Measurements from ENCODE around the gene MPST.
A peak's percentile ranks its signal among the peaks of the same experiment; 100 is the strongest.
"Not testable (repeated sequence)": the region's sequence is repeated elsewhere in the genome, so short reads cannot be mapped to it uniquely, and the experiment has no call there.

Gene MPST

GRCh38 chr22:37019309-37020191 is at the start of gene MPST, which contains the start of gene TST:
TSS of gene MPST (plus strand) at chr22:37019742. CDS start at chr22:37019837, 95 bp downstream.
TSS of gene TST (minus strand) at chr22:37019447. CDS start at chr22:37018732, 715 bp downstream.
- peak; percentile 92 for DNase-seq

DNA sequence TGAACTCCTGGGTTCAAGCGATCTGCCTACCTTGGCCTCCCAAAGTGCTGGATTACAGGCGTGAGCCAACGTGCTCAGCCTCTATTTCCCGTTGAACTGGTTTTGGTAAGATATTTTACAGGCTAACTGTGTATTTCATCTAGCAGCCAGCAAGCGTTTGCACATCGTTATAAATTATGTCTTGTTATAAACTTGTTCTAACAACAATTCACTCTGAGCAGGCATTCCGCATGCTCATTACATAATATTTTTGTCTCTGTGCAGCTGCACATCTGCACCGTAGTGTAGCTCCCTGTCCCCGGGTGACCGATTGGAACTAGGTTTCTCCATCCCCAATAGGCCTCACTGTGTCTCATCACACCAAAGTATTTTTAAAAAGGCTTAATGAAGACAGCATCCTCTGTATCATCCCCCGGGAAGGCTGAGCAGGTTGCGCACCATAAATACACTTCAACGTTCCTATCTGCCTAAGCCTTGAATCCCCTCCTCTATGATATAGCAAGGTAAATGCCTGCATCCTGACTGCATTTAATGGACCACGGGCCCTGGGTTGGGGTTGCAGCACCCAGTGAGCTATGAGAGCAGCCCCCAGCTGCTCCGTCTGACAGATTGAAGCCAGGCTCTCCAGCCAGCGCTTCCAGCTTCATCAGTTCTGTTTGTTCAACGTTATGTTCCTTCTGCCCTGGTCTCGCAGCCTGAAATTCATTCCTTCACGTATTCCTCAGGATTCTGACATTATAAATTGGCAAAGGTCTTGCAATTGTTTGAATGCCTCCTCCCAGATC is 48.0 kb upstream of the MPST start:
- peak; percentile 22 for DNase-seq

- no peak for DNase-seq
These were observed 42.9 kb upstream of the MPST start for GRCh38 chr22:36976606-36977005.

DNA sequence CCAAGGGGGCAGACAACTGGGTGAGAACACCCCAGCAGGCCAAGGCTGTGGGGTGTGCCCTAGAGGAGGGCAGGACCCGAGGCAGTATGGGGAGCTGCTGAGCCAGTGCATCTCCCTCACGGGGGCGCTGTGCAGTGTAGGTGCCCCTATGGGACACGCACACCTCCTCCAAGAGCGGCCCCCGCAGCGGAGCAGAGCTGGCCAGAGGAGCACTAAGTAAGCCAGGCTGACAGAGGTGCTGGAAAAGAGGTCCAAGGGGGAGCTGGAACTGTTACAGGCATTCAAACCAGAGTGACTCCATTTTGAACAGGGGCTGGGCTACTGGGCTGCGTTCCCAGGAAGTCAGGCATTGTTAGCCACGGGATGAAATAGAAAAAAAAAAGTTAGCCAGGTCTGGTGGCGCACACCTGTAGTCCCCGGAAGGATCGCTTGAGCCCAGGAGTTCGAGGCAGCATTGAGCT is 42.1 kb upstream of the MPST start:
- peak; percentile 45 for DNase-seq

DNA sequence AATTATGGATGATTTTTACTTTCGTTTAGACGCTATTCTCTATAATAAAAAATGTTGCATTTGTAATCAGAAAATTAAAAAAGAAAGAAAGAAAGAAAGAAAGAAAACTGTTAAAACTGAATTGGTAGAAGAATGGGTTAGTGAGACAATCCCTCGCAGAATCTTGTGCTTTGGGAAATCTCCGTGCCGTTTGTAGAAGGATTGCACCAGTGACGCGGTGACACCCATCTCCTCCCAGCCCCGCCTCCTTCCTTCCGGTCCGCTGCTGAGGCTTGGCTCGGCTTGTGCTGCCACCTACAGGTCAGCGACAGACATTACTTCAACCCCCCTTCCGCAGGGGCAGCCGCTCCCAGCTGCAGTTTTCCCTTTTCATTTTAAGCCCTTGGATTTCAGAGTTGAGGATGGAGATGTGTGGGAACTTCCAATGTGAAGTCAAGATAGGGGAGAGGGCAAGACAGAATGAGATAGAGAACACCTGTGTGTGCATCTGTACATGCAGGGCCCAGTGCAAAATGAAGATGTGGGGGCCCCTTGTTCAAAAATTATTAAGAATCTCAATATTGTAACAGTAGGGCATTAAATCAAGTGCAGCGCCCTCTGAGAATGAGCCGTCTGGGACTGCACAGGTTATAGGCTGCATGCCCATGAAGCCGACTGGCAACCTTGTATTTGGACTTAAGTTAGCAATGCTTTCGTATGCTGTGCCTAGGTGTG is 41.4 kb upstream of the MPST start:
- DNase-seq: peak; percentile 95

GRCh38 chr22:36979016-36979910 is 40.3 kb upstream of the MPST start:
- no peak for DNase-seq

- DNase-seq: no peak
These were observed 38.2 kb upstream of the MPST start for GRCh38 chr22:36981247-36981775.

DNA sequence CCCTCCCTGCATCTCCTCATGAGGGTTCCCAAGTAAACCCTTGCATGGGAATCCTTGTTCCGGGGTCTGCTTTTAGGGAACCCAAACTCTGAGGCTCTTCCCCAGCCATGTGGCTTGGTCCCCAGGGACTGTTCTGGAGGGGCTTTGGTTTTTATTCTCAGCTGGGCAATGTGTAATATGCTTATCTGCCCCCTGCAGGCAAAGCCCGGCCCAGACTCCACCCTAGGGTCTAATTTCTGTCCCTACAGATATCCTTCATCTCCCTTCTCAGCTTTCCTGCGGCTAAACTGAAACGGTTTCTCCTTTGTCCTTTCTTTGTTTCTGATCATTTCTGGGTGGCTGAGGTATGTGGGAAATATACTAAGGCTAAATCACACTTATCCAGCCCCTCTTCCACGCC is 37.4 kb upstream of the MPST start:
- DNase-seq: no peak

DNA sequence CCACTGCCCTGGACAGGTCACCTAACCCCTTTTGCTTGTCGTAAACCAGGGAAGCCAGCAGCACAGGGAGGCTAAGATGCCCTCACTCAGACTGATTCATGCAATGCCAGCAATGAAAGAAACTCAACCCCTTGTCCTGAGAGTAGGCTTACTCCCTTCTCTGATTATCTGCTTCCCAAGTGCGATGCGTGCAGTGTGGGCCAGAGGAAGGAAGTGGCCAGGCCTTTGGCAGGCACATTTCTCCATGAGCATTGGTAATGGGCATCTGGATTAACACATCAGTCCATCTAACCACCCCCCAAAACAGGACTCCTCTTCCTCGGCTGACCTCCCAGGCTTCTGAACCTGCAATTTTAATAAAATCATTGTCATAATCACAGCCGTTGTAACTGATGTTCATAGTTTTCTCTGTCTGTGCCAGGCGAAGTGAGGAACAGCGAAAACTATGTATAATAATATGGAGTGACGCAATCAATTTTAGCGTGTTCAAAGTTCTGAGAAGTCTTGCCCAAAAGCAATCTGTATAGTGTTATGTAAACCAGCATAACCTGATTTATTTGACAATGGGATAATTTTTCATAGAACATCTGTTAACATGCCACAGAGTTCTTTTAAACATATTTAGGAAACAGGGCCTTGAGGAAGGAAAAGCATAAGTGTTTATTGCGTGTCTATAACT is 34.2 kb upstream of the MPST start:
- DNase-seq: no peak

- DNase-seq: no peak
These were observed 33.2 kb upstream of the MPST start for GRCh38 chr22:36986242-36986821.

DNA sequence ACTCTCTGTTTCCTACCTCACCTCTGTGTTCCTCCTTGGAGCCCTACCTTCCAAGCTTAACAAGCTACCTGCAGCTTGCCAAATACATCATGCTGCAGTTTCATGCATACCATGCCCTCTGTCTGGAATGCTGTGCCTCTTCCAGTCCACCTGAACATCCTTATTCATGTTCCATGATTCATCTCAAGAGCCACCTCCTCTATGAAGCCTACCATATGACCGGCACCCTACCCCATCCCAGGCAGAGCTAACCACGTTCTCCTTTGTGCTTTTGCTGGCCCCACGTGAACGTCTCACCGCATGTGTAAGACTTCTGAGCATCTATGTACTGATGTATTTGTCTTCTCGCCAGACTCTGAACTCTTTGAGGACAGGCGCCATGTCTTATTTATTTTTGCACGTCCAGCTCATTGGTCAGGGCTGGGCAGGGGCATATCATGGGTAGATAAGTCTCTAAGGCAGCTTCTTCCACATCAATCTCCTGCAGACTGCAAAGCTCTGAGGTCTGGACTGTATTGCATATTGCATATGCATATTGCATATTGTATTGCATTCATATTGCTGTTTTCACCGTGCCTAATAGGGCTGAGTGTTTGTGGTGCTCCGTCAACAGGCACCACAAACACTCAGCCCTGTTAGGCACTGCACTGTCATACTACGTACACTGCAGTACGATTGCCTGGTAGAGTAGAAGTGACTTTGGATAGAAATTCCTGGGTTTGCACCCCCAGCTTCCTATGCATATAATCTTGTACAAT is 31.3 kb upstream of the MPST start:
- DNase-seq: no peak

DNA sequence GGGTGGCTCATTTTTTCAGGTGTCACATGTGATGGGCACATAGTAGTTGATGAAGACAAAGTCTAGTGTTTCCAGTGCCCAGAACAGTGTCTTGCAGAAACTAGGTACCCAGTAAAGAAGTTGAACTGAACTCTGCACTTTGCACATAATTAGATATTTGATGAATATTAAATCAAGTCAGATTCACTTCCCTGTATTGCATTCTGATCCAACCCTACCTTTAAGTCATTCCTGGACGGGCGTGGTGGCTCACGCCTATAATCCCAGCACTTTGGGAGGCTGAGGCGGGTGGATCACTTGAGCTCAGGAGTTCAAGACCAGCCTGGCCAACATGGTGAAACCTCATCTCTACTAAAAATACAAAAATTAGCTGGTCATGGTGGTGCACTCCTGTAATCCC is 30.5 kb upstream of the MPST start:
- DNase-seq: not testable (repeated sequence)

DNA sequence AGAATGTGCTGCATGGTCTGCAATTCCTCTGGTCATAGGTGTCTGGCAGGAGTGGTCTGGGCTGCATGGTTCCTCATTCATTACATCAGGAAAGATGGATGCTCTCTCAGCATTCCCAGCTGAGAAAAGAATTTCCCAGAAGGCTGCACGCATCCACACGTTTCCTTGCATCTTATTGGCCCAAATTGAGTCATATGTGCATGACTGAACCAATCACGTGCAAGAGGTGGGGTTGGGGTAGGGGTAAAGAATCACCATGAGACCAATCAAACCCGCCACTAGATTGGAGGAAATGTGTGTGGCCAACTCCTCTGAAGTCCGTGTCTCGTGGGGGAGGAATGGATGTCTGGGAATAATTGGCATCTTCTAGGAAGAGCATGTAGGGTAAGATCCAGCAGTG is 29.1 kb upstream of the MPST start:
- DNase-seq: no peak

GRCh38 chr22:36991206-36991605 is 28.3 kb upstream of the MPST start:
- DNase-seq: no peak

- DNase-seq: no peak
These were observed 21.8 kb upstream of the MPST start for GRCh38 chr22:36997746-36998145.

DNA sequence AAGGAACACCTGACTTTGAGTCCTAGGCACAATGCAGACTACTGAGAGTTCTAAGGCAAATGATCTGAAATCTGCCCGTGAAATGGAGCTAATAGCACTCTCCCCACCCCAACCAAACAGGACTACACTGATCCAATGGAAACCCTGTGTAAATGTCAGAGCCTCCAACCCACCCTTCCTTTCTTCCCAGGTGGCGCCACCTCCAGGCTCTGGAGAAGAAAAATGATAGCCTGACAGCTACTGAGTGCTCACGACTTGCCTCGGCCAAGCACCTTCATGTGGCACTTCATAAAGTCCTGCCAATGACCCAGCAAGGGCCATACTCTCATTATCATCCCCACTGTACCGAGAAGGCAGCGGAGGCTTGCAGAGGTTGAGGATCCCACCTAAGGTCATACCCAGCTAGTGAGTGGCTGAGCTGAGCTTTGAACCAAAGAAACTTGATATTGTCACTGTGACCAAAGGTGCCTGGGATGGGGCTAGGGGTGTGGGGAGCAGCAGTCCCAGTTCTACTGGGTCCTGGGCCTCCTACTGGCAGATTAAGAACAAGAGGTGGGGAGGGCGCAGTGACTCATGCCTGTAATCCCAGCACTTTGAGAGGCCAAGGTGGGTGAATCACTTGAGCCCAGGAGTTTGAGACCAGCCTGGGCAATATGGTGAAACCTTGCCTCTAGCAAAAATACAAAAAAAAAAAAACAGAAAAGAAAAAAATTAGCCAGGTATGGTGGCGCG is 20.8 kb upstream of the MPST start:
- no peak for DNase-seq

GRCh38 chr22:36999463-36999862 is 20.1 kb upstream of the MPST start:
- no peak for DNase-seq

DNA sequence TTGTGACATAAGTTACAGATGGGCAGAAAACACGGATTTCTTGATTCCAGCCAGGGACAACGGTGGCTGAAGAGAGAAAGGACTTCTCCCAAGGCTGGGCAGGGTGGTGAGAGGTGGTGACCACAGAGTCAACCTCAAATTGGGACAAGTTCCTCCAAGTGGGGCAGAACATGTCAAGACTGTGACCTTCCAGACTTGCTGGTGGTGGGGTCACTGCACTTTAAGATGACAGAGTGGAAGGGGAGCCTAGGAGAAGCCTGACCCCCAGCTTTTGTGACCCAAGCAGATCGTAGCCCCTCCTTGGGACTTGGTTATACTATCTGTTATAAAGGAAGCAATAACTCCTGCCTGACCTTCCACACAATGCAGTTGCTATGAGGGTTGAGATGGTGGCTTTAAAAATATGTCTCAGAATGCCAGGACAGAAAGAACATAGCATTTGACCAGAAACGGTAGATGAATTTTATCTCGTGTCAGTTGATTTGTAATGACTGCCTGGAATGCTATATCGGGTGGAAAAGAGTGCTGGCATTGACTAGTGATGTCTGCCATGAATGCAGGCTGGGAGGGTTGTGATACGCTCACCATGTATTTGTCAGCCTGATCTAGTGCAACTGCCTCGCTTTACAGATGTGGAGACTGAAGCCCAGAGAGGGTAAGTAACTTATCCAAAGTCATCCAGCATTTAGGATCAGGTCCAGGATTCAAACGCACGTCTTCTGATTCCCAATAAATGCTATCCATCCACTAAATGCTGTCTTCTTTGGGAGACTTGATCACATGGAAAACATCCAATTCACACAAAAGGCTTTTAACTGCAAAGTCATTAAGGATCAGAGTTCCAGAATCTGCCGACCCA is 18.6 kb upstream of the MPST start:
- DNase-seq: no peak

Data from eye (tissue), 1 donor.